ENCODE results near the gene GPR161. TPM values are rescaled to one million over a fixed set of nuclear protein-coding genes. Genes with fewer than 3 reads are reported as not detected.

GPR161 gene
- total RNA-seq, 2 experiments from 2014 or later: 0.65 to 0.85 TPM

DNA sequence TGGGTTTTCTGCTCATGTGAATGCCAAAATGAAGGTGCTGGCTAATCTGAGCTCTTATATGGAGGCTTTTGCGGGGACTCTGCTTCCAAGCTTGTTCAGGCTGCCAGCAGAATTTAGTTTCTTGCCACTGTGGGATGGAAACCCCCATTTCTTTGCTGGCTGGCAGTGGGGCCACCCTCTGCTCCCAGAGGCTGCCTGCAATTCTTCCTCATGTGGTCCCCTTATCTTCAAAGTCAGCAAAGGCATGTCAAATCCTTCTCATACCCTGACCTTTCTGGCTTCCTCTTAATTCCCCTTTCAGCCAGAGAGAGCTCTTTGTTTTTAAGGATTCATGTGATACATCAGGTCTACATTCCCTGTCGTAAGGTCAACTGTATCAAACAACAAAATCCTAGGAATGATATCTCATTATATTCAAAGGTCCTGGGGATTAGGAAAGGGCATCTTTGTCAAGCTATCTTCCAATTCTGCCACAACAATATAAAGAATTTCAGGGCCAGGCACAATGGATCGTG, 5.2 kb upstream of the GPR161 start:
- peaks cover 24% of the 10 kb centered on the region for H3K27me3 Mint-ChIP-seq
- no peak overlapping the region for H3K4me3 Mint-ChIP-seq
- CTCF ChIA-PET: interaction anchor here (1.0 to 1.2 kb wide), 2 partner anchors 9 to 11 kb away, joined by 3 read pairs; no protein-coding TSS in a partner anchor
- H3K36me3 Mint-ChIP-seq (ENCODE audit: low read depth): peaks cover 3% of the 10 kb centered on the region
- no peak overlapping the region for H3K27ac Mint-ChIP-seq
- H3K4me1 Mint-ChIP-seq: peaks cover 13% of the 10 kb centered on the region
- no peaks in the 10 kb centered on the region for H3K9me3 Mint-ChIP-seq
- POLR2A ChIA-PET: no interaction called here
- no peak for DNase-seq

DNA sequence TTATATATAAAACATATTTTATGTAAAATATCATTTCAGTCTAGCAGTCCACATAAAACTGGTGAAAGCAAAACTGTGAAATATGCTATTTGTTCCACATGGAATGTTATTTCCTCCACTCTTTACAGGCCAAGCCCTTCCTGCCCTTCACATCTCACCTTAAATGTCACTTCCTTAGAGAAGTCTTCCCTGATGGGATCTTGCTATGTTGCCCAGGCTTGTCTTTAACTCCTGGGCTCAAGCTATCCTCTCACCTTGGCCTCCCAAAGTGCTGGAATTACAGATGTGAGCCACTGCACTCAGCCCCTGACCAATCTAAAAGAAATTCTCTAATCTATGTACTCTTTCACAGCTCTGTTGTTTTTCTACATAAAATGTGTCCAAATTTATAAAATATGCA, 2.3 kb upstream of the GPR161 start:
- no peak overlapping the region for H3K27ac Mint-ChIP-seq
- POLR2A ChIA-PET: no interaction called here

DNA sequence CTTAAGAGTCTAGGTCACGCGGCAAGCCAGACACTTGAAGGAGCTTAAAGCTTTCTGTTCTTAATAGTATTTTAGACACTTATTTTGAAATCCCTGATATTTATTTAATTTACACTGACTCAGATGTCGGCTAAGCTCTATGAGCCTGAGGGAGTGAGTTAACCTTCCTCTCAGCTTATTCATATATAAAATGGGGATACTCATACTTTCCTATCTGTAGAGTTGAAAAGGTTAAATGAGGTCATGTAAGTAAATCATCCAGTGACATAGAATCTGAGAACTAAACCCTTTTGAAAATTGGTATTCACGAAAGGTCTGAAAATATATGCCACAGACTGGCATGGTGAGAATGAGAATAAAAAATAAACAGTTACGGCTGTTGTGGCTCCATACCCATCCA, 1.4 kb upstream of the GPR161 start:
- Mint-ChIP-seq H3K4me3 (no peak overlapping the region), H3K27me3 (peaks cover 47% of the 10 kb centered on the region), H3K4me1 (peaks cover 15% of the 10 kb centered on the region), H3K36me3 (ENCODE audit: low read depth) (peaks cover 3% of the 10 kb centered on the region), H3K27ac (no peak overlapping the region), H3K9me3 (no peaks in the 10 kb centered on the region)
- no peak for DNase-seq
- ChIA-PET POLR2A (no interaction called here), CTCF (interaction anchor here (1.0 kb wide), 1 partner anchor 56 kb away, joined by 3 read pairs; no protein-coding TSS in a partner anchor)

More for the DNA sequence above, 2.3 kb upstream of the GPR161 start:
- no peak overlapping the region for H3K4me3 Mint-ChIP-seq
- peaks cover 15% of the 10 kb centered on the region for H3K4me1 Mint-ChIP-seq
- peaks cover 44% of the 10 kb centered on the region for H3K27me3 Mint-ChIP-seq
- CTCF ChIA-PET: interaction anchor here (1.0 kb wide), 1 partner anchor 57 kb away, joined by 3 read pairs; no protein-coding TSS in a partner anchor
- H3K36me3 Mint-ChIP-seq (ENCODE audit: low read depth): peaks cover 3% of the 10 kb centered on the region
- H3K9me3 Mint-ChIP-seq: no peaks in the 10 kb centered on the region
- no peak for DNase-seq

DNA sequence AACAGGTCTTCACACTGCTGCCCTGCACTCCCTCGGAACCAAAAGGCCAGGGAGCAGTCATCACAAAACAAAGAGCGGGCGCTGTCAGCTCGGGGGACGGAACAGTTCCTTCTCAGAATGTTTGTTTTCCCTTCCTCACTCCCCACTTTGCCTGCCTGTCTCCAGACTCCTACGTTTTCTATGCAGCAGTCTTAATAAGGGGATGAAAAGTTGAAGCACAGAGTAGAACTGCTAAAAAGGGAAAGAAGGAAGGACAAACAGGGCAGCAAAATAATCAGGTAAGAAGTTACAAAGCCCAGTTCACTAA, 738 bp upstream of the GPR161 start:
- Mint-ChIP-seq H3K36me3 (ENCODE audit: low read depth) (peaks cover 3% of the 10 kb centered on the region), H3K4me3 (peak overlapping the region; percentile 72), H3K4me1 (peaks cover 15% of the 10 kb centered on the region), H3K27ac (no peak overlapping the region), H3K9me3 (no peaks in the 10 kb centered on the region), H3K27me3 (peaks cover 47% of the 10 kb centered on the region)
- no peak for DNase-seq
- ChIA-PET CTCF (no interaction called here), POLR2A (no interaction called here)

DNA sequence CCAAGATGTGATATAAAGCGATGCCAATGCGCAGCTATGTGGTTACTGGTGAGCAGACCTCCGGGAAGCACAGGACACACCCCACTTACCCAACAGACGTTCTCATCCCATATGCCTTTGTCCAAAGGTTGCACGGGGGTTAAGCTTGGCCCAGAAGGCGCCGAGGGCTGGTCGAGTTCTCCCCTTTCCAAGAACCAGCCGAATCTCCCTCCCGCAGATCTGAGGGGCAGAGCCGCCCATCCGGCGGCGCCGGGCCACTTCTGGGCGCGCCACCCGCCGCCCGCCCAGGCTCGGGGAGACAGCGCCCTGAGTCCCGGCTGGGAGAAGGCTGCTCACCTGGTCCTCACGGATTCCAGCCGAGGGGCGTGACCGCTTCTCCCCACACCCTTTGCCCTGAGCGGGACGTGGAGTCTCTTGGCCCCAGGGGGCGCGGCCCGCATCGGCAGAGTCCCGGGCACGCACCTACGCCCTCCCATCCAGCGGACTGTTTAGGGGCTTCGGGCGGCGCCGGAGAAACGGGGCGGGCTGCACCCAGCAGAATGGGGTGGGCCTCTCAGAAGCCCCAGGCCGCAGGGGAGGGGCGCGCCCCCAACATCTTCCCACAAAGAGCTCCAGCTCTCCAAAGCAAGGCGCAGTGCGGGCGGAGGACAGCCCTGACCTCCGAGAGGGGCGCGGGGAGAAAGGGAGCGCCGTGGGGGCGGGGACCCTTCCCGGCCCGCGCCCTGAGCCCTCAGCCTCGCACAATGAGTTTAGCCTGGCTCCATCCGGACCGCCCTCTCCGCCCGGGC, 615 bp downstream of the GPR161 start:
- peaks cover 15% of the 10 kb centered on the region for H3K4me1 Mint-ChIP-seq
- H3K9me3 Mint-ChIP-seq: no peaks in the 10 kb centered on the region
- no peak for DNase-seq
- no peak overlapping the region for H3K27ac Mint-ChIP-seq
- H3K36me3 Mint-ChIP-seq (ENCODE audit: low read depth): peaks cover 3% of the 10 kb centered on the region
- H3K4me3 Mint-ChIP-seq: peak overlapping the region; percentile 75
- peaks cover 48% of the 10 kb centered on the region for H3K27me3 Mint-ChIP-seq
- ChIA-PET POLR2A (no interaction called here), CTCF (interaction anchor here (2.9 kb wide), 1 partner anchor 10 kb away, joined by 9 read pairs; no protein-coding TSS in a partner anchor)

DNA sequence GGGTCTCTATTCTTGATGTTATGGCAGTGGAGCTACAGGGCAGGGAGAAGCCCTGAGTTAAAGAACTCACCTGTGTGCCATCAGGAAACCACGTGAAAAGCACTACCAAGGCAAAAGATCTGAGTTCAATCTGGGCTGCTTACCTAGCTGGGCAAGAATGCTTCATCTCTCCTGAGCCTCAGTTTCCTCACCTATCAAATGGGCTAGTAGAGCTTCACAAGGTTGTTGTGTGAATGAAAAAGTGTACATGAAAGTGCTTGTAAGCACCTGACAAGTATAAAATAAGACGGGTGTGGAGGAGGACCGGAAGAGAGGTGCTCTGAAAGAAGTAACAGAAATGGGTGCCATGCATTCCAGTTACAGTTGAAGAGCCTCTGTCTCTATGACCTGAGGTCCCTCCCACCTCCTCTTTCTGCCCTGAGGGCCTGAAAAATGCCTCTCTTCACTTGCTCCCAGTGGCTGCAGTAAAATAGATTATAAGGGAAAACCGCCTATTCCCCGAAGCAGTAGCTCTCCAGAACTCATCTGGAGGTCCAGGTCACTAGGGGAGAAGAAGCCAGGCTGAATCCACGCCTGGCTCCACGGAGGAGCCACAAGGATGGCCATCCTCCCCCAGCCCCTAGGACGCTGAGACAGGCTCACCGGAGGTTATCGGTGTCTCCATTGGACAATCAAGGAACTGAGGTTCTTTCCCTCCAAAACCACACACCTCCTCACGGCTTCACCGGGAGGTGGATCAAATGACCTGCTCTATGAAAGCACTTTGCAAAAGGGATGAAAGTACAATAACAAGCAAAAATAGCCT, 1.4 kb downstream of the GPR161 start:
- Mint-ChIP-seq H3K27ac (no peak overlapping the region), H3K4me1 (peaks cover 15% of the 10 kb centered on the region), H3K27me3 (peaks cover 52% of the 10 kb centered on the region), H3K9me3 (no peaks in the 10 kb centered on the region), H3K36me3 (ENCODE audit: low read depth) (peaks cover 3% of the 10 kb centered on the region), H3K4me3 (peak overlapping the region; percentile 75)
- ChIA-PET POLR2A (no interaction called here), CTCF (interaction anchor here (1.9 to 2.9 kb wide), 2 partner anchors 11 to 53 kb away, joined by 6 to 9 read pairs; no protein-coding TSS in a partner anchor)
- no peak for DNase-seq

DNA sequence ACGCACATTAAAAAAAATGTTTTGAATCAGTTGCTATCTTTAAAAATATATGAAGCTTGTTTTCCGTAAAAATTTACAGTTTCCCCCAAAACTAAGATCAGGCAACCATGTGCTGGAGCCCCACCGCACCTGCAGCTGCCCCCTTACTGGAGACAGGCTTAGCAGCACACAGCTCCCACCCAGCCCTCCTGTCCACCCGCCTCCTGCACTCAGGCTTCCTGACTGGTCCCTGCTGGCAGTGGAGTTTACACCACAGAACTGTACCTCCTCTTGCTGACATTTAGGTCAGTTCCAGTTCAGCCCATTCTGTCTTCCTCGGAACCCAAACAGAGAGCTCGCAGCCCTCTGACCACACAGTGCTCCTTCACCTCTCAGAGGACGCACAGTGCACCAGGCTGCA, 2.1 kb downstream of the GPR161 start:
- CTCF ChIA-PET: interaction anchor here (1.9 to 2.9 kb wide), 2 partner anchors 12 to 52 kb away, joined by 6 to 9 read pairs; no protein-coding TSS in a partner anchor
- Mint-ChIP-seq H3K4me1 (peaks cover 15% of the 10 kb centered on the region), H3K27ac (no peak overlapping the region), H3K4me3 (no peak overlapping the region), H3K36me3 (ENCODE audit: low read depth) (peaks cover 3% of the 10 kb centered on the region), H3K9me3 (no peaks in the 10 kb centered on the region), H3K27me3 (peaks cover 52% of the 10 kb centered on the region)
- DNase-seq: no peak
- POLR2A ChIA-PET: no interaction called here

DNA sequence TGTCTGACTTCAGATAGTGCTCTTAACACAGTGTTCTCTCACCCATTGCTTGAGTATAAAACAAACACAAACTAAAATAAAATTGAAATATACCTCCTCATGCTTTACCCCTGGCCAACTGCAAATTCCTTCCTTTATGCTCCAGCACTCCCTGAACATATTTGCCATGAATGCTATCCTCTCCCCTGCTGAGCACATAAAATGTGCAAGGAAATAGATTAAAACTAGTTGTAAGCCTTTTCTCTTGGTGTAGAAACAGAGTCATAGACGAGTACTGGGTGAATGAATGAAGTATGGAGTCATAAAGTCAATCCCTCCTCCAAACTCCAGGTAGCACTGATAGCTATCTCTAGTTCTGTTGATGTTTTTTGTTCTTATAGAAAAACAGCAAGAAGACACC, 2.6 kb downstream of the GPR161 start:
- no peak for DNase-seq
- ChIA-PET POLR2A (no interaction called here), CTCF (interaction anchor here (1.9 to 2.9 kb wide), 2 partner anchors 12 to 52 kb away, joined by 6 to 9 read pairs; no protein-coding TSS in a partner anchor)
- no peak overlapping the region for H3K27ac Mint-ChIP-seq
- peaks cover 15% of the 10 kb centered on the region for H3K4me1 Mint-ChIP-seq
- peaks cover 3% of the 10 kb centered on the region for H3K36me3 Mint-ChIP-seq (ENCODE audit: low read depth)
- no peak overlapping the region for H3K4me3 Mint-ChIP-seq
- H3K9me3 Mint-ChIP-seq: no peaks in the 10 kb centered on the region
- peaks cover 52% of the 10 kb centered on the region for H3K27me3 Mint-ChIP-seq

DNA sequence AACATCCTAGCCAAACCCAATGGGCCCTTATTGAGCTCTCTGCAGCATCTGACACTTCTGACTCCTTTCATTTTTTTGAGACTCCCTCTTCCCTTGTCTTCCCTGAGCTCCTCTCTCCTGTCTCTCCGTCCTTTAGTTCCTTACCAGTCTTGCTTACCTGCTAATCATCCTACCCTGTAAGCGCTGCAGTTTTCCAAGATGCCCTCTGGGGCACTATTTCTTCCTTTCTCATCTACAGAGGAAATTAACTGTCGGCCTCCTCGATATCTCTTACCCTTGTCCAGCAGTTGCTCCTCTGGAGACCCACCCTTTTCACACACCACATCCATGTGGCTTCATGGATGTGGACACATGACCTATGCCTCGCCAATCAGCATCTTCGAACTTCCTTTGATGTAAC, 6.8 kb downstream of the GPR161 start:
- no peak for DNase-seq
- Mint-ChIP-seq H3K4me1 (no peaks in the 10 kb centered on the region), H3K36me3 (ENCODE audit: low read depth) (no peaks in the 10 kb centered on the region), H3K9me3 (no peaks in the 10 kb centered on the region), H3K27ac (no peak overlapping the region), H3K4me3 (no peak overlapping the region), H3K27me3 (peaks cover 27% of the 10 kb centered on the region)
- ChIA-PET POLR2A (interaction anchor here (0.9 kb wide), 1 partner anchor 96 kb away, joined by 3 read pairs; no protein-coding TSS in a partner anchor), CTCF (interaction anchor here (0.9 to 1.2 kb wide), 2 partner anchors 16 to 47 kb away, joined by 3 to 6 read pairs; no protein-coding TSS in a partner anchor)

DNA sequence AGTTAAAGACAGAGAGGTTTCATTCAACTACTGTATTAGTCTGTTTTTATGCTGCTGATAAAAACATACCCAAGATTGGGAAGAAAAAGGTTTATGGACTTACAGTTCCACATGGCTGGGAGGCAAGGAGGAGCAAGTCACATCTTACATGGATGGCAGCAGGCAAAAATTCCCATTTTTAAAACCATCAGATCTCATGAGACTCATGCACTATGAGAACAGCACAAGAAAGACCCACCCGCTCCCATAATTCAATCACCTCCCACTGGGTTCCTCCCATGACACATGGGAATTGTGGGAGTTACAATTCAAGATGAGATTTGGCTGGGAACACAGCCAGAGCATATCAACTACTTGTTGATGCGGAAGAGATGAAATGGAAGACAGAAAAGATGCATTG, 9.2 kb downstream of the GPR161 start:
- Mint-ChIP-seq H3K4me3 (no peak overlapping the region), H3K27ac (no peak overlapping the region), H3K4me1 (no peaks in the 10 kb centered on the region), H3K9me3 (no peaks in the 10 kb centered on the region), H3K36me3 (ENCODE audit: low read depth) (no peaks in the 10 kb centered on the region), H3K27me3 (peaks cover 20% of the 10 kb centered on the region)
- no peak for DNase-seq
- CTCF ChIA-PET: no interaction called here
- POLR2A ChIA-PET: no interaction called here

DNA sequence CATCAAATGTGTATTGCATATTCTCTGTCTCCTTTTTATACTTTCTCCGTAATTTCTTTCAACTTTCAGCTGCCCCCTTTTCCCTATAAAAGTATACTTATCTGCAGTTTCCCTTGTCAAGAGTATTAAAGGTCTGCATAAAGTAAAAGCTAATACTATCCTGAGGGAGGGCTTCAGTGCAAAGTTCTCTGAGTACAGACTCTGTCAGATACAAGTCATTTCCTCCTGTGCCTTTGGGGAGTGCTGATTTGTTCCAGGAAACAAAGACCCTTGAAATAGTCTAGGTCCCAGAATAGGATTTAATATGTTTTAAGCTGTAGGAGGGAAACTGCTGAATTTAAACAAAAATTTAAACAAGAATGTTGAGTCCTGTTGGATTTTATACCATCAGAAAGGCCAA, 11.7 kb downstream of the GPR161 start:
- H3K36me3 Mint-ChIP-seq (ENCODE audit: low read depth): no peaks in the 10 kb centered on the region
- CTCF ChIA-PET: interaction anchor here (2.3 kb wide), 1 partner anchor 42 kb away, joined by 5 read pairs; no protein-coding TSS in a partner anchor

DNA sequence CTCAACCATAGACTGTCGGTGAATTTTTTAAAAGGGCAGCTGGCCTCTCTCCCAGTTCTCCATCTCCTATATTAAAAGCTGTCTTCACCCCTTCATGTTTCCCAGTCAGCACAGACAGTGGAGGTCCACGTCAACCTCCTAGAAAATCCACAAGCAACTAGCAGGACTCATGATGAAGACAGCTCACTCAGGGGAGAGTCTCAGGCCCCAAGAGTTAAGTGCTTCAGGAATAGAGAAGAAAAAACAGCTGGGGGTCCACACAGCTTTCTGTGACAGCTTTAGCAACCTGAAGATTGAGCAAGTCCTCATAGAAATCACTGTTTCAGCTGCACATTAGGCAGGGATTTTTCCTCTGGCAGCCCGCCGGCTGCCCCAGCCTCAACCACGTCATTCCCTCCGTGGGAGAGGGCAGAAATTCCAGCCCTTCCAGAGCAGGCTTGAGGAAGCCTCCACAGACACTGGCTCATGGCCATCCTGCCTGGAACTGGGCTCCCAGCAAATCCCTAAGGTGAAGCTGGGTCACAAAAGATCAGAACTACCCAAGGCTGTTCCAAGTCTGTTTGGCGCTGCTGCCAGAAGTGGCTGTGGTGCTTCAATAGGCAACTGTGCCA, 15.2 kb downstream of the GPR161 start:
- ChIA-PET CTCF (interaction anchor here (1.9 kb wide), 1 partner anchor 24 kb away, joined by 4 read pairs; no protein-coding TSS in a partner anchor), POLR2A (no interaction called here)
- Mint-ChIP-seq H3K36me3 (ENCODE audit: low read depth) (no peaks in the 10 kb centered on the region), H3K4me1 (no peaks in the 10 kb centered on the region), H3K9me3 (peaks cover 8% of the 10 kb centered on the region), H3K27me3 (peaks cover 27% of the 10 kb centered on the region), H3K27ac (no peak overlapping the region), H3K4me3 (no peak overlapping the region)
- no peak for DNase-seq

More for the DNA sequence above, 11.7 kb downstream of the GPR161 start:
- H3K4me3 Mint-ChIP-seq: no peak overlapping the region
- H3K27me3 Mint-ChIP-seq: peaks cover 17% of the 10 kb centered on the region
- no peak overlapping the region for H3K27ac Mint-ChIP-seq
- H3K9me3 Mint-ChIP-seq: no peaks in the 10 kb centered on the region
- DNase-seq: no peak
- H3K4me1 Mint-ChIP-seq: no peaks in the 10 kb centered on the region
- POLR2A ChIA-PET: no interaction called here

DNA sequence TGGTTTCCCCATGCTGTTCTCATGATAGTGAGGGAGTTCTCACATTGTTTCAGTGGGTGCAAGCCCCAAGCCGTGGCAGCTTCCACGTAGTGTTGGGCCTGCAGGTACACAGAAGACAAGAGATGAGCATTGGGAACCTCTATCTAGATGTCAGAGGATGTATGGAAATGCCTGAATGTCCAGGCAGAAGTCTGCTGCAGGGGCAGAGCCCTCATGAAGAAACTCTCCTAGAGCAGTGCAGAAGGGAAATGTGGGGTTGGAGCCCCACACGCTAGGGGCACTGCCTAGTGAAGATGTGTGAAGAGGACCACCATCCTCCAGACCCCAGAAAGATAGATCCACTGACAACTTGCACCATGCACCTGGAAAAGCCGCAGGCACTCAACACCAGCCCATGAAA, 17.0 kb downstream of the GPR161 start:
- DNase-seq: no peak
- H3K9me3 Mint-ChIP-seq: peaks cover 8% of the 10 kb centered on the region
- H3K4me3 Mint-ChIP-seq: no peak overlapping the region
- no peaks in the 10 kb centered on the region for H3K4me1 Mint-ChIP-seq
- H3K36me3 Mint-ChIP-seq (ENCODE audit: low read depth): no peaks in the 10 kb centered on the region
- POLR2A ChIA-PET: no interaction called here
- no peak overlapping the region for H3K27ac Mint-ChIP-seq
- CTCF ChIA-PET: no interaction called here
- peaks cover 26% of the 10 kb centered on the region for H3K27me3 Mint-ChIP-seq

Measured in activated CD4-positive, alpha-beta memory T cell treated with anti-CD3 and anti-CD28 coated beads, Interleukin-2, amount 10 ng/mL, durations not matched to agents 7 days and 5 days (primary cell).